ENCODE results near the gene YOD1. TPM values are rescaled to one million over a fixed set of nuclear protein-coding genes. Genes with fewer than 3 reads are reported as not detected.
A peak's percentile ranks its signal among the peaks of the same experiment; 100 is the strongest.

The YOD1 gene
- total and polyA plus RNA-seq, 2 of the 13 experiments (the other 11 are each of a cell fraction or from before 2014, with no cell fraction given): 3.4 to 9.1 TPM

DNA sequence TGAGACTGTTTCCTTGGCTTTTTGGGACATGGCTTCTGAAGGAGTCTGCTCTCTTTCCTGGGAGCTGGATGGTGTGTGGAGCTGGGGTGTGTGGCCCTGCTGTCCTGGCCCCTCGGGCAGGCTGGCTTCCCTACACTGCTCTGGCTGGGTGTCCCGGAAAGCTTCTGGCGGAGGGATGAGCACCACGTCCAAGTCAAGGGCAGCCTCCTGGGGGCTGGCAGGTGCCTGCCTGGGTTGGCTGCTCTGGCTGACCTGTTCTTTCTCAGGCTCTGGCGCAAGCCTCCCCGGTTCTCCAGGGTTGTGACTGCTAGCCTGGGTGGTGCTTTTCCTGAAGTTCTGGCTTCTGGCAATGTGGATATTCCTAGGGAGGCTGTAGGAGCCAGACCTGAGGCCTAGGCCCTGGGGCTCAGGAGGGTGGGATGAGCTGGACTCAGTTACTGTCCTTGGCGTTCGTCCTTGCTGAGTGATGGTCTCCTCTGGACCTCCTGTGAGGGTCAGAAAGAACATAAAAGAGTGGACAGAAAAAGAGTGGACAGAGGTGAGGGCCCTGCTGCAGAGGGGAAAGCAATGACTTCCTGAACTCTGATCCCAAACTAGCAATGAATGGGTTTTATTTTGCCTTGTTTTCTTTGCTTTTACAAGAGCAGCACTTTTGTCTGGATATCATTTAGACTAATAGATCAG, 27.9 kb downstream of the YOD1 start (continued):
- TF ChIP-seq, protein P1, sequence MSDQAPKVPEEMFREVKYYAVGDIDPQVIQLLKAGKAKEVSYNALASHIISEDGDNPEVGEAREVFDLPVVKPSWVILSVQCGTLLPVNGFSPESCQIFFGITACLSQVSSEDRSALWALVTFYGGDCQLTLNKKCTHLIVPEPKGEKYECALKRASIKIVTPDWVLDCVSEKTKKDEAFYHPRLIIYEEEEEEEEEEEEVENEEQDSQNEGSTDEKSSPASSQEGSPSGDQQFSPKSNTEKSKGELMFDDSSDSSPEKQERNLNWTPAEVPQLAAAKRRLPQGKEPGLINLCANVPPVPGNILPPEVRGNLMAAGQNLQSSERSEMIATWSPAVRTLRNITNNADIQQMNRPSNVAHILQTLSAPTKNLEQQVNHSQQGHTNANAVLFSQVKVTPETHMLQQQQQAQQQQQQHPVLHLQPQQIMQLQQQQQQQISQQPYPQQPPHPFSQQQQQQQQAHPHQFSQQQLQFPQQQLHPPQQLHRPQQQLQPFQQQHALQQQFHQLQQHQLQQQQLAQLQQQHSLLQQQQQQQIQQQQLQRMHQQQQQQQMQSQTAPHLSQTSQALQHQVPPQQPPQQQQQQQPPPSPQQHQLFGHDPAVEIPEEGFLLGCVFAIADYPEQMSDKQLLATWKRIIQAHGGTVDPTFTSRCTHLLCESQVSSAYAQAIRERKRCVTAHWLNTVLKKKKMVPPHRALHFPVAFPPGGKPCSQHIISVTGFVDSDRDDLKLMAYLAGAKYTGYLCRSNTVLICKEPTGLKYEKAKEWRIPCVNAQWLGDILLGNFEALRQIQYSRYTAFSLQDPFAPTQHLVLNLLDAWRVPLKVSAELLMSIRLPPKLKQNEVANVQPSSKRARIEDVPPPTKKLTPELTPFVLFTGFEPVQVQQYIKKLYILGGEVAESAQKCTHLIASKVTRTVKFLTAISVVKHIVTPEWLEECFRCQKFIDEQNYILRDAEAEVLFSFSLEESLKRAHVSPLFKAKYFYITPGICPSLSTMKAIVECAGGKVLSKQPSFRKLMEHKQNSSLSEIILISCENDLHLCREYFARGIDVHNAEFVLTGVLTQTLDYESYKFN (CRISPR knock-in tag; conservative IDR thresholded peaks at IDR 0.05): peak; percentile 50; the same call in 1 of the 2 replicates
- peak; percentile 64 for TF ChIP-seq ZFX (CRISPR knock-in tag; IDR thresholded peaks at IDR 0.05; ENCODE audit: low read depth)
- TF ChIP-seq HNF4A (CRISPR knock-in tag; IDR thresholded peaks at IDR 0.05): peak; percentile 39
- TF ChIP-seq, protein P2, sequence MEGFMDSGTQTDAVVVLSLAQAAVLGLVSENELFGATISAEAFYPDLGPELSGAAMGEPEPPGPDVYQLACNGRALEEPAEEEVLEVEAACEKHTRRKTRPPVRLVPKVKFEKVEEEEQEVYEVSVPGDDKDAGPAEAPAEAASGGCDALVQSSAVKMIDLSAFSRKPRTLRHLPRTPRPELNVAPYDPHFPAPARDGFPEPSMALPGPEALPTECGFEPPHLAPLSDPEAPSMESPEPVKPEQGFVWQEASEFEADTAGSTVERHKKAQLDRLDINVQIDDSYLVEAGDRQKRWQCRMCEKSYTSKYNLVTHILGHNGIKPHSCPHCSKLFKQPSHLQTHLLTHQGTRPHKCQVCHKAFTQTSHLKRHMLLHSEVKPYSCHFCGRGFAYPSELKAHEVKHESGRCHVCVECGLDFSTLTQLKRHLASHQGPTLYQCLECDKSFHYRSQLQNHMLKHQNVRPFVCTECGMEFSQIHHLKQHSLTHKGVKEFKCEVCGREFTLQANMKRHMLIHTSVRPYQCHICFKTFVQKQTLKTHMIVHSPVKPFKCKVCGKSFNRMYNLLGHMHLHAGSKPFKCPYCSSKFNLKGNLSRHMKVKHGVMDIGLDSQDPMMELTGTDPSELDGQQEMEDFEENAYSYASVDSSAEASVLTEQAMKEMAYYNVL (CRISPR knock-in tag; IDR thresholded peaks at IDR 0.05; ENCODE audit: borderline replicate concordance): 0 out of 2 replicates have a peak, but pooled peaks have one; percentile 43
- TF ChIP-seq, protein P3, sequence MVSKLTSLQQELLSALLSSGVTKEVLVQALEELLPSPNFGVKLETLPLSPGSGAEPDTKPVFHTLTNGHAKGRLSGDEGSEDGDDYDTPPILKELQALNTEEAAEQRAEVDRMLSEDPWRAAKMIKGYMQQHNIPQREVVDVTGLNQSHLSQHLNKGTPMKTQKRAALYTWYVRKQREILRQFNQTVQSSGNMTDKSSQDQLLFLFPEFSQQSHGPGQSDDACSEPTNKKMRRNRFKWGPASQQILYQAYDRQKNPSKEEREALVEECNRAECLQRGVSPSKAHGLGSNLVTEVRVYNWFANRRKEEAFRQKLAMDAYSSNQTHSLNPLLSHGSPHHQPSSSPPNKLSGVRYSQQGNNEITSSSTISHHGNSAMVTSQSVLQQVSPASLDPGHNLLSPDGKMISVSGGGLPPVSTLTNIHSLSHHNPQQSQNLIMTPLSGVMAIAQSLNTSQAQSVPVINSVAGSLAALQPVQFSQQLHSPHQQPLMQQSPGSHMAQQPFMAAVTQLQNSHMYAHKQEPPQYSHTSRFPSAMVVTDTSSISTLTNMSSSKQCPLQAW (CRISPR knock-in tag; IDR thresholded peaks at IDR 0.05): peak; percentile 29; the same call in 1 of the 2 replicates
- TF ChIP-seq, protein P4, sequence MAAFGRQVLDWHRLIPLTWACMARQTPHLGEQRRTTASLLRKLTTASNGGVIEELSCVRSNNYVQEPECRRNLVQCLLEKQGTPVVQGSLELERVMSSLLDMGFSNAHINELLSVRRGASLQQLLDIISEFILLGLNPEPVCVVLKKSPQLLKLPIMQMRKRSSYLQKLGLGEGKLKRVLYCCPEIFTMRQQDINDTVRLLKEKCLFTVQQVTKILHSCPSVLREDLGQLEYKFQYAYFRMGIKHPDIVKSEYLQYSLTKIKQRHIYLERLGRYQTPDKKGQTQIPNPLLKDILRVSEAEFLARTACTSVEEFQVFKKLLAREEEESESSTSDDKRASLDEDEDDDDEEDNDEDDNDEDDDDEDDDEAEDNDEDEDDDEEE (CRISPR knock-in tag; IDR thresholded peaks at IDR 0.05): 0 out of 2 replicates have a peak, but pooled peaks have one; percentile 37
- TF ChIP-seq ZNF7 (CRISPR knock-in tag; IDR thresholded peaks at IDR 0.05): peak; percentile 65; the same call in 1 of the 2 replicates
- TF ChIP-seq, protein P5, sequence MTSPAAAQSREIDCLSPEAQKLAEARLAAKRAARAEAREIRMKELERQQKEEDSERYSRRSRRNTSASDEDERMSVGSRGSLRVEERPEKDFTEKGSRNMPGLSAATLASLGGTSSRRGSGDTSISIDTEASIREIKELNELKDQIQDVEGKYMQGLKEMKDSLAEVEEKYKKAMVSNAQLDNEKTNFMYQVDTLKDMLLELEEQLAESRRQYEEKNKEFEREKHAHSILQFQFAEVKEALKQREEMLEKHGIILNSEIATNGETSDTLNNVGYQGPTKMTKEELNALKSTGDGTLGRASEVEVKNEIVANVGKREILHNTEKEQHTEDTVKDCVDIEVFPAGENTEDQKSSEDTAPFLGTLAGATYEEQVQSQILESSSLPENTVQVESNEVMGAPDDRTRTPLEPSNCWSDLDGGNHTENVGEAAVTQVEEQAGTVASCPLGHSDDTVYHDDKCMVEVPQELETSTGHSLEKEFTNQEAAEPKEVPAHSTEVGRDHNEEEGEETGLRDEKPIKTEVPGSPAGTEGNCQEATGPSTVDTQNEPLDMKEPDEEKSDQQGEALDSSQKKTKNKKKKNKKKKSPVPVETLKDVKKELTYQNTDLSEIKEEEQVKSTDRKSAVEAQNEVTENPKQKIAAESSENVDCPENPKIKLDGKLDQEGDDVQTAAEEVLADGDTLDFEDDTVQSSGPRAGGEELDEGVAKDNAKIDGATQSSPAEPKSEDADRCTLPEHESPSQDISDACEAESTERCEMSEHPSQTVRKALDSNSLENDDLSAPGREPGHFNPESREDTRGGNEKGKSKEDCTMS (CRISPR knock-in tag; conservative IDR thresholded peaks at IDR 0.05): no peak
- no peak for TF ChIP-seq NFIB (CRISPR knock-in tag; IDR thresholded peaks at IDR 0.05; ENCODE audit: borderline replicate concordance)
- peak; percentile 61; the same call in 1 of the 2 replicates for TF ChIP-seq ZNF629 (CRISPR knock-in tag; conservative IDR thresholded peaks at IDR 0.05)
- no peak for TF ChIP-seq NCOA5 (CRISPR knock-in tag; IDR thresholded peaks at IDR 0.05)
- TF ChIP-seq, protein P6, sequence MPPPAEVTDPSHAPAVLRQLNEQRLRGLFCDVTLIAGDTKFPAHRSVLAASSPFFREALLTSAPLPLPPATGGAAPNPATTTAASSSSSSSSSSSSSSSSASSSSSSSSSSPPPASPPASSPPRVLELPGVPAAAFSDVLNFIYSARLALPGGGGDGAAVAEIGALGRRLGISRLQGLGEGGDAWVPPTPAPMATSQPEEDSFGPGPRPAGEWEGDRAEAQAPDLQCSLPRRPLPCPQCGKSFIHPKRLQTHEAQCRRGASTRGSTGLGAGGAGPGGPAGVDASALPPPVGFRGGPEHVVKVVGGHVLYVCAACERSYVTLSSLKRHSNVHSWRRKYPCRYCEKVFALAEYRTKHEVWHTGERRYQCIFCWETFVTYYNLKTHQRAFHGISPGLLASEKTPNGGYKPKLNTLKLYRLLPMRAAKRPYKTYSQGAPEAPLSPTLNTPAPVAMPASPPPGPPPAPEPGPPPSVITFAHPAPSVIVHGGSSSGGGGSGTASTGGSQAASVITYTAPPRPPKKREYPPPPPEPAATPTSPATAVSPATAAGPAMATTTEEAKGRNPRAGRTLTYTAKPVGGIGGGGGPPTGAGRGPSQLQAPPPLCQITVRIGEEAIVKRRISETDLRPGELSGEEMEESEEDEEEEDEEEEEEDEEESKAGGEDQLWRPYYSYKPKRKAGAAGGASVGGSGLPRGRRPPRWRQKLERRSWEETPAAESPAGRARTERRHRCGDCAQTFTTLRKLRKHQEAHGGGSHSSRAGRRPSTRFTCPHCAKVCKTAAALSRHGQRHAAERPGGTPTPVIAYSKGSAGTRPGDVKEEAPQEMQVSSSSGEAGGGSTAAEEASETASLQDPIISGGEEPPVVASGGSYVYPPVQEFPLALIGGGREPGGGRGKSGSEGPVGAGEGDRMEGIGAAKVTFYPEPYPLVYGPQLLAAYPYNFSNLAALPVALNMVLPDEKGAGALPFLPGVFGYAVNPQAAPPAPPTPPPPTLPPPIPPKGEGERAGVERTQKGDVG (CRISPR knock-in tag; IDR thresholded peaks at IDR 0.05; ENCODE audit: borderline replicate concordance): peak; percentile 69; the same call in 1 of the 2 replicates
- TF ChIP-seq ZBTB7A (CRISPR knock-in tag; IDR thresholded peaks at IDR 0.05): 0 out of 2 replicates have a peak, but pooled peaks have one; percentile 45
